Liver (tissue), 3 donors: ENCODE data around the gene MYO3B.

Experiments used
- GABPA ChIP-seq, 2 donors: IDR thresholded peaks in 1 of 2; conservative IDR thresholded peaks in 1 of 2; 2 replicates each; pipeline ENCODE4 v1.6.1; 2016; ENCODE audit warnings: antibody characterized with exemption in 2 of 2, mild to moderate bottlenecking in 1 of 2, moderate library complexity in 1 of 2
- HNF4G ChIP-seq: IDR thresholded peaks from 2 replicates; pipeline ENCODE4 v1.6.1; 2016; ENCODE audit warnings: antibody characterized with exemption
- JUND ChIP-seq, 2 donors: IDR thresholded peaks; 2 replicates each; pipeline ENCODE4 v1.6.1; 2016; ENCODE audit warnings: antibody characterized with exemption in 2 of 2
- MAX ChIP-seq: IDR thresholded peaks from 2 replicates; pipeline ENCODE4 v1.6.1; 2016; ENCODE audit warnings: antibody characterized with exemption
- RAD21 ChIP-seq, 2 donors: IDR thresholded peaks; 2 replicates each; pipeline ENCODE4 v1.6.1; 2016; ENCODE audit warnings: antibody characterized with exemption in 2 of 2, mild to moderate bottlenecking in 2 of 2
- REST ChIP-seq: IDR thresholded peaks from 2 replicates; pipeline ENCODE4 v1.6.1; 2016; ENCODE audit warnings: antibody characterized with exemption, mild to moderate bottlenecking
- RXRA ChIP-seq, 2 donors: IDR thresholded peaks; 2 replicates each; pipeline ENCODE4 v1.6.1; 2017 to 2018; ENCODE audit warnings: antibody characterized with exemption in 2 of 2, mild to moderate bottlenecking in 1 of 2
- SP1 ChIP-seq: IDR thresholded peaks from 2 replicates; pipeline ENCODE4 v1.6.1; 2018; ENCODE audit warnings: antibody characterized with exemption, mild to moderate bottlenecking
- TAF1 ChIP-seq: conservative IDR thresholded peaks from 2 replicates; pipeline ENCODE4 v1.6.1; 2016; ENCODE audit warnings: antibody characterized with exemption, mild to moderate bottlenecking
- YY1 ChIP-seq: IDR thresholded peaks from 2 replicates; pipeline ENCODE4 v1.6.1; 2016; ENCODE audit warnings: antibody characterized with exemption, mild to moderate bottlenecking
- TF ChIP-seq, protein P1 (sequence below): fragments of 150-350 bp; IDR thresholded peaks from 2 replicates; pipeline ENCODE4 v1.5.1; 2017; ENCODE audit warnings: improper control_type of control experiment, low read depth, low read length; ENCODE audit not compliant: missing input control
- TF ChIP-seq, protein P2 (sequence below): IDR thresholded peaks from 2 replicates; pipeline ENCODE4 v1.6.1; 2016; ENCODE audit warnings: antibody characterized with exemption
- donor health status: healthy.
- donor health status: healthy.

- no peak for TF ChIP-seq HNF4G
- no peak for TF ChIP-seq REST
- TF ChIP-seq, protein P1, sequence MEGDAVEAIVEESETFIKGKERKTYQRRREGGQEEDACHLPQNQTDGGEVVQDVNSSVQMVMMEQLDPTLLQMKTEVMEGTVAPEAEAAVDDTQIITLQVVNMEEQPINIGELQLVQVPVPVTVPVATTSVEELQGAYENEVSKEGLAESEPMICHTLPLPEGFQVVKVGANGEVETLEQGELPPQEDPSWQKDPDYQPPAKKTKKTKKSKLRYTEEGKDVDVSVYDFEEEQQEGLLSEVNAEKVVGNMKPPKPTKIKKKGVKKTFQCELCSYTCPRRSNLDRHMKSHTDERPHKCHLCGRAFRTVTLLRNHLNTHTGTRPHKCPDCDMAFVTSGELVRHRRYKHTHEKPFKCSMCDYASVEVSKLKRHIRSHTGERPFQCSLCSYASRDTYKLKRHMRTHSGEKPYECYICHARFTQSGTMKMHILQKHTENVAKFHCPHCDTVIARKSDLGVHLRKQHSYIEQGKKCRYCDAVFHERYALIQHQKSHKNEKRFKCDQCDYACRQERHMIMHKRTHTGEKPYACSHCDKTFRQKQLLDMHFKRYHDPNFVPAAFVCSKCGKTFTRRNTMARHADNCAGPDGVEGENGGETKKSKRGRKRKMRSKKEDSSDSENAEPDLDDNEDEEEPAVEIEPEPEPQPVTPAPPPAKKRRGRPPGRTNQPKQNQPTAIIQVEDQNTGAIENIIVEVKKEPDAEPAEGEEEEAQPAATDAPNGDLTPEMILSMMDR = no peak
- no peak for TF ChIP-seq RAD21 (IDR thresholded peaks at IDR 0.05)
- no peak for TF ChIP-seq MAX
- TF ChIP-seq SP1 = no peak
- TF ChIP-seq RXRA (IDR thresholded peaks at IDR 0.05) = no peak
- TF ChIP-seq GABPA (IDR thresholded peaks at IDR 0.05 in 1 of 2, conservative IDR thresholded peaks at IDR 0.05 in 1 of 2) = no peak
- TF ChIP-seq, protein P2, sequence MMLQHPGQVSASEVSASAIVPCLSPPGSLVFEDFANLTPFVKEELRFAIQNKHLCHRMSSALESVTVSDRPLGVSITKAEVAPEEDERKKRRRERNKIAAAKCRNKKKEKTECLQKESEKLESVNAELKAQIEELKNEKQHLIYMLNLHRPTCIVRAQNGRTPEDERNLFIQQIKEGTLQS = no peak
- no peak for TF ChIP-seq TAF1
- no peak for TF ChIP-seq YY1
- no peak for TF ChIP-seq JUND (IDR thresholded peaks at IDR 0.05)
Observed at GRCh38 chr2:170359466-170359865, 181.5 kb downstream of the MYO3B start.
